Vagina (tissue), 2 donors: Measurements from ENCODE around the gene PMIS2.

Experiments
- CTCF ChIP-seq, 3 experiments: fragments of 450-650 bp in 2 of 3; fragments of 200-600 bp in 1 of 3; sonication (generic) in 1 of 3; IDR thresholded peaks; one replicate each; pipeline ENCODE4 v1.5.1; 2017 to 2019; ENCODE audit warnings: antibody characterized with exemption in 3 of 3, mild to moderate bottlenecking in 2 of 3, moderate library complexity in 2 of 3
- POLR2A ChIP-seq, 2 donors: fragments of 450-650 bp; IDR thresholded peaks; one replicate each; pipeline ENCODE4 v1.6.1; 2017; ENCODE audit warnings: antibody characterized with exemption in 2 of 2, mild to moderate bottlenecking in 2 of 2, moderate library complexity in 2 of 2
- POLR2AphosphoS5 ChIP-seq, 2 donors: sonication (generic); formaldehyde crosslinking; IDR thresholded peaks; one replicate each; pipeline ENCODE4 v1.9.0; 2017; ENCODE audit warnings: antibody characterized with exemption in 2 of 2, mild to moderate bottlenecking in 2 of 2, low read depth in 1 of 2; ENCODE audit not compliant: insufficient read depth in 1 of 2

- TF ChIP-seq CTCF (IDR thresholded peaks at IDR 0.05) (no peak), POLR2A (IDR thresholded peaks at IDR 0.05) (no peak), POLR2AphosphoS5 (IDR thresholded peaks at IDR 0.05; ENCODE audit: insufficient read depth in 1 of 2, low read depth in 1 of 2) (no peak)
Observed at GRCh38 chr19:35569281-35569781, 16.6 kb upstream of the PMIS2 start.
